A549 treated with CpdA at 1 μM for 4 hours (cell line): ENCODE results near the gene MRGPRD. TPM values are rescaled to one million over a fixed set of nuclear protein-coding genes. Genes with fewer than 3 reads are reported as not detected.

Source experiments
- total RNA-seq: library from RNA; stranded (reverse); fragments of 200-300 nt; extraction: Qiagen RNA extraction; gene quantifications from 5 replicates; pipeline ENCODE4 v1.2.3, GENCODE V29; 2022; ENCODE audit warnings: low read depth

Gene MRGPRD, protein sequence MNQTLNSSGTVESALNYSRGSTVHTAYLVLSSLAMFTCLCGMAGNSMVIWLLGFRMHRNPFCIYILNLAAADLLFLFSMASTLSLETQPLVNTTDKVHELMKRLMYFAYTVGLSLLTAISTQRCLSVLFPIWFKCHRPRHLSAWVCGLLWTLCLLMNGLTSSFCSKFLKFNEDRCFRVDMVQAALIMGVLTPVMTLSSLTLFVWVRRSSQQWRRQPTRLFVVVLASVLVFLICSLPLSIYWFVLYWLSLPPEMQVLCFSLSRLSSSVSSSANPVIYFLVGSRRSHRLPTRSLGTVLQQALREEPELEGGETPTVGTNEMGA
- total RNA-seq = not detected in 5 replicates

DNA sequence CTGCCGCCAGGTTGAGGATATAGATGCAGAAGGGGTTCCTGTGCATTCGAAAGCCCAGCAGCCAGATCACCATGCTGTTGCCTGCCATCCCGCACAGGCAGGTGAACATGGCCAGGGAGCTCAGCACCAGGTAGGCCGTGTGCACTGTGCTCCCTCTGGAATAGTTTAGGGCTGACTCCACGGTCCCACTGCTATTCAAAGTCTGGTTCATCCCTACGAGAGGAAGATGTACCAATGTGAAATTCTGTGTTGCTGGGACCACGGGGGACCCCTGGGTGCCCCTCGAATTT lies at the start of gene MRGPRD:
Gene MRGPRD (minus strand): TSS at position 211 of the 290 bp plus-strand sequence. CDS start 0 bp downstream, at position 211.

DNA sequence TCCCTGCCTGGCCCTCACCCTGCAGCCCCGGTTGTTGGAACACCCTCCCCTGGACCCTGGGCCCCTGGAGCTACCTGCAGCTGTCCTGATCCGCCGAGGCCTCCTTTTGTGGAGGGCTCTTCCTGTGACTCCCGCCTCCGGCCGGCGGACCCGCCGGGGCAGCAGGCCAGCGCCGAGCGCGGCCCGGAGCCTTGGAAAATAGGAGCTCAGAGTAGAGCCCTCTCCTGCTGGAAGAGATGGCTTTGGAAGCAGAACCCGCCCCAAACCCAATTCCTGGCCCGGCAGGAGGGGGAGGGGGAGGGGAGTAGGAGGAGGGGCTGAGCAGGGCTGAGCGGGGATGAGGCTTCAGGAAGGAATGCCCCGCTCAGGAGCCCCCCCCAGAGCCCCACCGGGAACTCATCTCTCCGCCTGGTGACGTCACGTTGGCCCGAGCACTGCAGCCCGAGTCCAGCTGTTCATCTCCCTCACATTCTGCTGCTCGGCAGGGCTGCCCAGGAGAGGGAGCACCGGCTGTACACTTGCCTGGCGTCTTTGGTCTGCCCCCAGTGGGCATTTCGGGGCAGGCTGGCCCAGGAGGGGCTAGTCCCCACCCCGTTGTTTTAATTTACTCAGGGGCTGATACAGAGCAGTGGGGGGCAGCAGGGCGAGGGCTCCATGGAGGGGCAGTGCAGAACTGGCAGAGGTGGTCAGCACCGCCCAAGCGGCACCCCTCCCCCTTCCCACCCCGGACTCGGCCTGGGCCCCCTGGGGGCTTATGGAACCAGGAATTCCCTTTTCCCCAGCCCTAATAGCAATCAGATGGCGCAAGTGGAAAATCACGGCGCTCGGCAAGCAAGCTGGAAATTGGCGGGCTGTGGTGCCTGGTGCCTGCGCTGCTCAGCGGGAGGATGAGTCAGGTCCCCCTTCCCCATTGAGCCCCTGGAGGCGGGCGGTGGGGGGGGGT lies 32.5 kb upstream of the MRGPRD start, which contains the start of gene MRGPRF:
Gene MRGPRF (minus strand): TSS at position 238 of the 943 bp plus-strand sequence. CDS start 3,345 bp downstream, outside the sequence.

Other genes starting within 250 kb of the MRGPRD start
- 4.2 to 6.8 TPM (median 5.3 TPM) in 5 replicates for gene TESMIN, start 229.5 kb downstream of the MRGPRD start, total RNA-seq
- gene CPT1A, start 139.1 kb downstream of the MRGPRD start, total RNA-seq = 25.8 to 30.6 TPM (median 29.6 TPM) in 5 replicates
- 115 to 143 TPM (median 137 TPM) in 5 replicates for gene MRPL21, start 77.2 kb downstream of the MRGPRD start, total RNA-seq
- 13.4 to 16.0 TPM (median 14.6 TPM) in 5 replicates for gene IGHMBP2, start 77.1 kb downstream of the MRGPRD start, total RNA-seq
- 0.07 to 0.10 TPM (median 0.08 TPM) in 4 of 5 replicates, not detected in the other for gene MRGPRF, start 32.3 kb upstream of the MRGPRD start, total RNA-seq
- gene TPCN2, start 67.9 kb upstream of the MRGPRD start, total RNA-seq = 10.3 to 13.3 TPM (median 11.7 TPM) in 5 replicates
- gene SMIM38, start 174.9 kb upstream of the MRGPRD start, total RNA-seq = 0.03 to 0.13 TPM (median 0.13 TPM) in 3 of 5 replicates, not detected in the others